K562 (cell line): ENCODE measurements around the gene STK33. TPM values are rescaled to one million over a fixed set of nuclear protein-coding genes. Genes with fewer than 3 reads are reported as not detected.

Experiments
- ATAC-seq: fragments of 200-7000 bp; cut with Tn5 transposase; 3 replicates; pipeline ENCODE4 v1.9.1; 2020; ENCODE audit warnings: moderate library complexity
- BruUV-seq: library from RNA; stranded (reverse); fragments of 400-500 nt; replicated peaks from 2 replicates; lab custom pipeline; 2021; lab: Mats Ljungman, UMichigan
- CTCF ChIA-PET: fragments of 300-600 bp; formaldehyde crosslinking; extraction: SDS; loops from one replicate; lab custom pipeline; 2021; ENCODE audit warnings: low intra/inter-chr PET ratio; lab: Yijun Ruan, JAX
- POLR2A ChIA-PET: fragments of 300-600, 350-650 bp; sonication (Branson Sonifier 250); formaldehyde crosslinking; extraction: SDS; loops from one replicate; lab custom pipeline; 2021; ENCODE audit warnings: antibody characterized with exemption, inconsistent platforms; lab: Yijun Ruan, JAX
- DNase-seq, 4 experiments: peaks; one replicate each; pipeline versions ENCODE4 v3.0.0 to v3.0.0-alpha.2; 2011 to 2018; ENCODE audit warnings: low spot score in 3 of 4, mixed read lengths in 3 of 4; ENCODE audit errors: extremely low read depth in 1 of 4
- FAIRE-seq: peaks from 2 replicates; lab custom pipeline; 2011; peaks lifted over from hg19 to GRCh38; lab: Jason Lieb, UNC
- H2AFZ ChIP-seq: 2 replicates; pipeline ENCODE4 v1.6.0; 2011; ENCODE audit warnings: low read depth, low read length, control low read depth, inconsistent platforms
- H3K27ac ChIP-seq: fragments of 200-600 bp; 3 replicates; pipeline ENCODE4 v1.8.0; 2011; ENCODE audit warnings: low read depth, mild to moderate bottlenecking, control low read depth, inconsistent platforms, low read length, moderate library complexity, mixed read lengths; ENCODE audit errors: extremely low read depth
- H3K27me3 ChIP-seq, 2 experiments: fragments of 300-600 bp in 1 of 2; 2 replicates in 1 of 2; 3 replicates in 1 of 2; pipeline versions ENCODE4 v1.6.0 to v1.8.0; 2011; ENCODE audit warnings: inconsistent platforms in 2 of 2, low read length in 2 of 2, mild to moderate bottlenecking in 1 of 2, mixed read lengths in 1 of 2, moderate library complexity in 1 of 2; ENCODE audit not compliant: control insufficient read depth in 2 of 2, insufficient read depth in 2 of 2
- H3K36me3 ChIP-seq: fragments of 300-600 bp; 3 replicates; pipeline ENCODE4 v1.8.0; 2011; ENCODE audit warnings: mild to moderate bottlenecking, low read length, inconsistent platforms; ENCODE audit not compliant: control insufficient read depth, insufficient read depth
- H3K4me1 ChIP-seq, 2 experiments: fragments of 200-600 bp in 1 of 2; replicated peaks in 1 of 2; 2 replicates in 1 of 2; 3 replicates in 1 of 2; pipeline versions ENCODE4 v1.5.1 to v1.8.0; 2011; ENCODE audit warnings: inconsistent platforms in 2 of 2, low read length in 2 of 2, mild to moderate bottlenecking in 1 of 2, mixed read lengths in 1 of 2, moderate library complexity in 1 of 2; ENCODE audit not compliant: control insufficient read depth in 2 of 2, insufficient read depth in 2 of 2
- H3K4me2 ChIP-seq: 2 replicates; pipeline ENCODE4 v1.6.1; 2011; ENCODE audit warnings: low read length, control low read depth, inconsistent platforms, mixed read lengths; ENCODE audit not compliant: insufficient read depth
- H3K4me3 ChIP-seq: fragments of 200-600 bp; sonication (generic), shearing (Covaris generic); 2 replicates; pipeline ENCODE4 v1.5.1; 2016; ENCODE audit warnings: control low read depth, inconsistent platforms
- H3K79me2 ChIP-seq: fragments of 200-600 bp; 3 replicates; pipeline ENCODE4 v1.8.0; 2011; ENCODE audit warnings: low read length, inconsistent platforms; ENCODE audit not compliant: control insufficient read depth, insufficient read depth
- H3K9ac ChIP-seq, 2 experiments: 2 replicates each; pipeline versions ENCODE4 v1.6.0 to v1.6.1; 2011; ENCODE audit warnings: low read depth in 2 of 2, low read length in 2 of 2, control low read depth in 1 of 2, inconsistent platforms in 1 of 2, mild to moderate bottlenecking in 1 of 2, mixed read lengths in 1 of 2; ENCODE audit not compliant: insufficient read depth in 1 of 2
- H3K9me1 ChIP-seq: one replicate; pipeline ENCODE4 v1.6.0; 2011; ENCODE audit warnings: inconsistent platforms, mild to moderate bottlenecking, low read length, moderate library complexity; ENCODE audit not compliant: control insufficient read depth, insufficient read depth
- H3K9me3 ChIP-seq: replicated peaks from 2 replicates; pipeline ENCODE4 v1.5.1; 2011; ENCODE audit warnings: low read depth, low read length, inconsistent platforms; ENCODE audit not compliant: control insufficient read depth, insufficient read depth
- H4K20me1 ChIP-seq: replicated peaks from 2 replicates; pipeline ENCODE4 v1.6.1; 2011; ENCODE audit warnings: low read length, inconsistent platforms, mixed read lengths; ENCODE audit not compliant: control insufficient read depth, insufficient read depth
- ADNP ChIP-seq: fragments of 200-800 bp; sonication (Bioruptor generic); IDR thresholded peaks from 2 replicates; pipeline ENCODE4 v1.6.1; 2016; ENCODE audit warnings: missing genetic modification characterization, missing compliant biosample characterization
- ARNT ChIP-seq, 2 experiments: fragments of 450-650 bp; IDR thresholded peaks; 2 replicates each; pipeline ENCODE4 v1.6.1; 2016; ENCODE audit warnings: mild to moderate bottlenecking in 1 of 2
- CHD4 ChIP-seq: fragments of 200-600 bp; sonication (generic); IDR thresholded peaks from 3 replicates; pipeline ENCODE4 v1.6.1; 2012; ENCODE audit warnings: low read depth, mild to moderate bottlenecking, mixed read lengths, low read length, inconsistent platforms; ENCODE audit not compliant: insufficient read depth, insufficient replicate concordance, poor library complexity, severe bottlenecking
- KAT8 ChIP-seq: fragments of 450-650 bp; IDR thresholded peaks from 2 replicates; pipeline ENCODE4 v1.6.1; 2016; ENCODE audit warnings: low read depth, mild to moderate bottlenecking
- RNF2 ChIP-seq: sonication (generic); IDR thresholded peaks from 2 replicates; pipeline ENCODE4 v1.6.1; 2016
- ZNF140 ChIP-seq: fragments of 250-450 bp; sonication (Bioruptor Pico); IDR thresholded peaks from 2 replicates; pipeline ENCODE4 v1.8.0; 2021; ENCODE audit warnings: moderate library complexity, mild to moderate bottlenecking, inconsistent platforms
- ZNF217 ChIP-seq: sonication (generic); formaldehyde crosslinking; IDR thresholded peaks from 2 replicates; pipeline ENCODE4 v1.8.0; 2022; ENCODE audit warnings: mild to moderate bottlenecking, missing genetic modification reagents
- ZZZ3 ChIP-seq: fragments of 450-650 bp; IDR thresholded peaks from 2 replicates; pipeline ENCODE4 v1.6.1; 2016; ENCODE audit warnings: antibody characterized with exemption, mild to moderate bottlenecking, moderate library complexity
- WGBS: fragments of 100-300 bp; shearing (Covaris generic); methylation state at CpG from one replicate; pipeline ENCODE4 v1.1.6; 2016; ENCODE audit warnings: low coverage, mixed read lengths; ENCODE audit not compliant: insufficient coverage; ENCODE audit errors: missing lambda C conversion rate; 5-methylcytosine and 5-hydroxymethylcytosine counted together
- in situ Hi-C: fragments of 300-500 bp; cut with MboI; formaldehyde crosslinking; loops from 4 replicates; pipeline ENCODE4 v1.15.0; 2018; ENCODE audit warnings: inconsistent platforms, mixed read lengths
- intact Hi-C: fragments of 100-400 bp; cut with micrococcal nuclease; formaldehyde crosslinking; loops from 2 replicates; pipeline ENCODE4 v1.14.2; 2022
- polyA plus RNA-seq, 8 experiments: library from polyadenylated mRNA; depleted of rRNA in 4 of 8; stranded (reverse) in 5 of 8; unstranded in 3 of 8; fragments of >200 nt; fragmentation: Nextera tagmentation in 2 of 8; fragmentation: Illumina TruSeq in 1 of 8; extraction: Ambion mirVana in 2 of 8; extraction: Trizol in 1 of 8; gene quantifications; 2 replicates each; pipeline versions ENCODE4 v1.2.1 to v1.2.3, GENCODE V29; 2011 to 2014; ENCODE audit warnings: inconsistent platforms in 1 of 8, missing spikeins in 1 of 8
- total RNA-seq, 7 experiments: library from RNA; depleted of rRNA in 6 of 7; stranded (reverse); fragments of >200 nt in 6 of 7; fragmentation: Illumina TruSeq in 2 of 7; extraction: Trizol in 2 of 7; gene quantifications; 2 replicates each; pipeline versions ENCODE4 v1.2.1 to v1.2.3, GENCODE V29; 2011 to 2021; ENCODE audit warnings: low replicate concordance in 1 of 7
- TF ChIP-seq, protein P1 (sequence below), 3 experiments: fragments of 200-800 bp in 1 of 3; fragments of 250-450 bp in 1 of 3; fragments of 450-650 bp in 1 of 3; sonication (Bioruptor Pico) in 1 of 3; sonication (Bioruptor generic) in 1 of 3; formaldehyde crosslinking in 1 of 3; IDR thresholded peaks; 2 replicates each; pipeline versions ENCODE4 v1.6.1 to v1.8.0; 2016 to 2022; ENCODE audit warnings: mild to moderate bottlenecking in 2 of 3, missing genetic modification characterization in 2 of 3, missing compliant biosample characterization in 1 of 3, moderate library complexity in 1 of 3

The STK33 gene
- total and polyA plus RNA-seq, 9 of the 15 experiments (the other 6 are each of a cell fraction or from before 2014, with no cell fraction given), result not detected

GRCh38 chr11:8488395-8488794 is 105.6 kb downstream of the STK33 start:
- in situ Hi-C loops, result no loop called here
- ATAC-seq, result no peak
- no peaks in the 10 kb centered on the region for H3K4me1 ChIP-seq
- H4K20me1 ChIP-seq, result no peaks in the 10 kb centered on the region
- TF ChIP-seq RNF2 (no peak), ZZZ3 (no peak), ADNP (tag) (no peak), KAT8 (no peak), ZNF140 (CRISPR knock-in tag) (no peak), ZNF217 (CRISPR knock-in tag) (no peak), ARNT (IDR thresholded peaks at IDR 0.05) (no peak), CHD4 (no peak)
- TF ChIP-seq, protein P1, sequence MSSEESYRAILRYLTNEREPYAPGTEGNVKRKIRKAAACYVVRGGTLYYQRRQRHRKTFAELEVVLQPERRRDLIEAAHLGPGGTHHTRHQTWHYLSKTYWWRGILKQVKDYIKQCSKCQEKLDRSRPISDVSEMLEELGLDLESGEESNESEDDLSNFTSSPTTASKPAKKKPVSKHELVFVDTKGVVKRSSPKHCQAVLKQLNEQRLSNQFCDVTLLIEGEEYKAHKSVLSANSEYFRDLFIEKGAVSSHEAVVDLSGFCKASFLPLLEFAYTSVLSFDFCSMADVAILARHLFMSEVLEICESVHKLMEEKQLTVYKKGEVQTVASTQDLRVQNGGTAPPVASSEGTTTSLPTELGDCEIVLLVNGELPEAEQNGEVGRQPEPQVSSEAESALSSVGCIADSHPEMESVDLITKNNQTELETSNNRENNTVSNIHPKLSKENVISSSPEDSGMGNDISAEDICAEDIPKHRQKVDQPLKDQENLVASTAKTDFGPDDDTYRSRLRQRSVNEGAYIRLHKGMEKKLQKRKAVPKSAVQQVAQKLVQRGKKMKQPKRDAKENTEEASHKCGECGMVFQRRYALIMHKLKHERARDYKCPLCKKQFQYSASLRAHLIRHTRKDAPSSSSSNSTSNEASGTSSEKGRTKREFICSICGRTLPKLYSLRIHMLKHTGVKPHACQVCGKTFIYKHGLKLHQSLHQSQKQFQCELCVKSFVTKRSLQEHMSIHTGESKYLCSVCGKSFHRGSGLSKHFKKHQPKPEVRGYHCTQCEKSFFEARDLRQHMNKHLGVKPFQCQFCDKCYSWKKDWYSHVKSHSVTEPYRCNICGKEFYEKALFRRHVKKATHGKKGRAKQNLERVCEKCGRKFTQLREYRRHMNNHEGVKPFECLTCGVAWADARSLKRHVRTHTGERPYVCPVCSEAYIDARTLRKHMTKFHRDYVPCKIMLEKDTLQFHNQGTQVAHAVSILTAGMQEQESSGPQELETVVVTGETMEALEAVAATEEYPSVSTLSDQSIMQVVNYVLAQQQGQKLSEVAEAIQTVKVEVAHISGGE (CRISPR knock-in tag; IDR thresholded peaks at IDR 0.05), result no peak
- no peaks in the 10 kb centered on the region for H3K79me2 ChIP-seq
- no peak overlapping the region for H3K9ac ChIP-seq
- no peaks in the 10 kb centered on the region for H3K9me1 ChIP-seq
- no peaks in the 10 kb centered on the region for H3K9me3 ChIP-seq
- H3K36me3 ChIP-seq, result no peaks in the 10 kb centered on the region
- no peak overlapping the region for H3K4me3 ChIP-seq
- FAIRE-seq, result no peak
- BruUV-seq, result no TSS peak
- ChIA-PET CTCF (no interaction called here), POLR2A (no interaction called here)
- 0% methylated on average over 1 of the region's 1 CpG for WGBS
- H2AFZ ChIP-seq, result no peak overlapping the region
- H3K27me3 ChIP-seq, result no peaks in the 10 kb centered on the region
- H3K4me2 ChIP-seq, result no peak overlapping the region
- H3K27ac ChIP-seq, result no peak overlapping the region
- DNase-seq, result no peak
- intact Hi-C loops, result no loop called here
